Activated naive CD8-positive, alpha-beta T cell treated with anti-CD3 and anti-CD28 coated beads for 36 hours (primary cell): ENCODE results near the gene CNKSR3. TPM values are rescaled to one million over a fixed set of nuclear protein-coding genes. Genes with fewer than 3 reads are reported as not detected.

ENCODE experiments used
- DNase-seq: peaks from one replicate; pipeline ENCODE4 v3.0.0; 2021
- H3K27ac Mint-ChIP-seq: one replicate; pipeline ENCODE4 v1.8.0; 2022; ENCODE audit warnings: mild to moderate bottlenecking, moderate library complexity, mixed read lengths
- H3K27me3 Mint-ChIP-seq: one replicate; pipeline ENCODE4 v1.8.0; 2022; ENCODE audit warnings: mild to moderate bottlenecking, mixed read lengths
- H3K36me3 Mint-ChIP-seq: one replicate; pipeline ENCODE4 v1.8.0; 2021; ENCODE audit warnings: mild to moderate bottlenecking, mixed read lengths
- H3K4me1 Mint-ChIP-seq: one replicate; pipeline ENCODE4 v1.8.0; 2021; ENCODE audit warnings: mixed read lengths
- H3K4me3 Mint-ChIP-seq: one replicate; pipeline ENCODE4 v1.8.0; 2022; ENCODE audit warnings: mild to moderate bottlenecking, moderate library complexity, mixed read lengths
- H3K9me3 Mint-ChIP-seq: one replicate; pipeline ENCODE4 v1.8.0; 2022; ENCODE audit warnings: mixed read lengths
- total RNA-seq, 2 experiments: library from RNA; stranded (reverse); gene quantifications; one replicate each; pipeline ENCODE4 v1.2.3, GENCODE V29; 2021

CNKSR3 gene
- total RNA-seq, 2 experiments from 2014 or later, result 1.1 to 1.3 TPM

DNA sequence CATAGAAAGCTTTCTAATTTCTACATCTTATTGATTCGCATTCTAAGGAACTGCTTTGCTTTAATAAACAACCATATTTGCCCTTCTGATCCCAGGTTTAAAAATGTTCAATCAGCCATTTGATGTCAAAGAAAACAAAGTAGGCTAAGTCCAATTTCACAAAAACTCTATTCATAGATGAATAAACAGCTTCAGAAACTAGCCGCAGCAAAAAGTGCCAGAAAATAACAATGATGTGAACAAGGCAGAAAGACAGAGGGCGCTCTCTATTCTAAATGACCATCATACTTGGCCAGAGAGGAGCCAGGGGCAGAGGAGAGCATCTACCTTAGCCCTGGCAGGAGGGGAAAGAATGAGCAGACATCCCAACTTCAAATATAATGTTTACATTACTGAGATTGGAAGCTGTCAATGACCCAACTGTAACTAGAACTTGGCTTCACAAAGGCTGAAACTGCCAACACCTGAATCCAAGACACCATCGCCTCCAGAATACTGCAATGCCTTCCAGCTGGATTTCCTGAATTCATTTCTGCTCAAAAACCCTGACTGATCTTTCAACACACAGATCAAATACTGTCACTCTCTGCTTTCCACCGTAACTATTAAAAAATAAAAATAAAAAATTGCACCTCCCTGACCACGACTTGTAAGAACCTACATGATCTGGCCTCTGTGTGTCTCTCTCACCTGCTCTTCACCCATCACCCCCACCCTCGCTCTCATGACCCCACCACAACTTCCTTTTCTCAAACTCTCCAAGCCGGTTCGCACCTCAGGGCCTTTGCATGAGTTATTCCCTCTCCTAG, 9.5 kb downstream of the CNKSR3 start:
- Mint-ChIP-seq H3K36me3 (no peaks in the 10 kb centered on the region), H3K9me3 (no peaks in the 10 kb centered on the region), H3K27ac (no peak overlapping the region), H3K4me3 (no peak overlapping the region), H3K4me1 (peaks cover 6% of the 10 kb centered on the region), H3K27me3 (peaks cover 26% of the 10 kb centered on the region)
- DNase-seq, result no peak

DNA sequence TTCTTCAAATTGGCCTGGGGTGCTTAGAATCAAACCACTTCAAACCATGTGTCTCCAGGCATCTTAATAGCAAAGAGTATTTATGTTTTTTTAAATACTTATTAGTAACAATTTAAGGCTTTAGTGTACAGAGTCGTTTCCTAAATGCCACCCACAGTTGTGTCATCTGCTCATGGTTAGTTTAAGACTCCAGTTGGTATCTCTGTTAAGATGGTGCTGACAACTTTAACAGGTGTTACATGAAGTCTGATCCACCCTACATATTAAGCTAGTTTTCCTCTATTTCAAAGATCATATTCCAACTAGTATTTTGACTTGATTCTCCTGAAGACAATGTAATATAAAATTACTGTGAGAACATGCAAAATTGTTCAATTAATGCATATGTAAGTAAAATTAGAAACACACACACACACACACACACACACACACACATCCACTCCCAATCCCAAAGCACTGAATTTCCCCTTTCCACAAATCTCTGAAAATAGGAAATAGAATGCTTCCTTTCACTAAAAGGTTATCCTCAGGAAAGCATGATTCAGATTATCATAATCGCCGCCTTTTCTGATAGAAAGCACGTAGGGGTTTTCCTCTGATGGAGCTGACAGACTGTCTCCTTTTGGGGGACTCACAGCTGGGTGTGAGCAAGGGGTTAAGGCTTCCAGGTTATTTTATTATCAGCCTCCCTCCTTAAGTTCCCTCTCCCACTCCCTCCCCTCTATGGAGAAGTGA, 10.5 kb downstream of the CNKSR3 start:
- Mint-ChIP-seq H3K4me1 (peaks cover 6% of the 10 kb centered on the region), H3K27me3 (peaks cover 22% of the 10 kb centered on the region), H3K4me3 (no peak overlapping the region), H3K36me3 (no peaks in the 10 kb centered on the region), H3K9me3 (no peaks in the 10 kb centered on the region), H3K27ac (no peak overlapping the region)
- no peak for DNase-seq

DNA sequence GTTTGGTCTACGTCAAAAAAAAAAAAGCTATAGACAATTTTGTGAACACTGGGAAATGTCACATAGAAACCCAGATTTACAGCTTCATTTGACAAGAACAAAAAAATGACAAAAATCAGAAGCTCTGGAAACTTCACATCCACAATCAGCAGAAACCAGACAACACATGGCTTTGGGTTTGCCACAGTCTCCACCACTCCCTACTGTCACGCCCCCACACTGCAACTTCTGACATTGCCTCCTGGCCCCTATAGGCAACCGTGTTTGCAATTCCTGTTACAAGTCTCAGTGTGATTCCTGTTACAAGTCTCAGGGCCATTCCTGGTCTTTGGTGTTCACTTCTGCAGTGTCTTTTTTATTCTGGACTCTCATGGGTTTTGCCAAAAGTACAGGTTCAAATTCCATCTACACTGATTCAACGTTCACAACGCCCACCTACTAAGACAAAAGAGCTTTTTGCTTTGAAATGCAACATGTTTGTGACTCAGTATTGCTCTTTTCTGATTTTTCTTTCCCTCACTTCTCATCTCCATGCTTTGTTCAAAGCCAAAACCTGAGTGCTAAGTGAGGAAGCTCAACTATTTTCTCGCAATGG, 12.0 kb downstream of the CNKSR3 start:
- no peak overlapping the region for H3K4me3 Mint-ChIP-seq
- H3K27ac Mint-ChIP-seq, result no peak overlapping the region
- H3K4me1 Mint-ChIP-seq, result peaks cover 6% of the 10 kb centered on the region
- H3K9me3 Mint-ChIP-seq, result no peaks in the 10 kb centered on the region
- H3K36me3 Mint-ChIP-seq, result no peaks in the 10 kb centered on the region
- peaks cover 9% of the 10 kb centered on the region for H3K27me3 Mint-ChIP-seq
- no peak for DNase-seq

DNA sequence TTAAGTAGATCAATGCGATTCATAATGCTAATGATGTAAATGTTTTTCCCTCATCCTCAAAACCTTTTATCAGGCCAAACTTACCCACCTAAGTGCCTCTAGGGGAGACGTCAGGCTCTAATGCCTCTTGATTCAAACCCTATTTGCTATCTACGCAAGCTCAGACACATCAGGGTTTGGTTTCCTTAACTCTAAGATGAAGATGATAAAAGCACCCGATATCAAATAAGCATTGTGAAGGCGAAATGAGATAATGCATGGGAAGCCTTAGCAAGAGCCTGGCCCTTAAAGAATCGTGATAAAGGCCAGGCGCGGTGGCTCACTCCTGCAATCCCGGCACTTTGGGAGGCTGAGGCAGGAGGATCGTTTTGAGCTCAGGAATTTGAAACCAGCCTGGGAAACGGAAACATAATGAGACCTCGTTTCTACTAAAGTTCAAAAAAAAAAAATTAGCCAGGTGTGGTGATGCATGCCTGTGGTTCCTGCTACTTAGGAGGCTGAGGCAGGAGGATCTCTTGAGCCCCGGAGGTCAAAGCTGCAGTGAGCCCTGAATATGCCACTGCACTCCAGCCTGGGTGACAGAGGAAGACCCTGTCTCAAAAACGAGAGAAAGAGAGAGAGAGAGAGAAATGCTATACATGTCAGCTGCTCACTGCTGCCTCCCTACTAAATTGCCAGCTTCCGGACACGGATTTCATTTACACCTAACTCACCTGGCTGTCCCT, 13.5 kb downstream of the CNKSR3 start:
- Mint-ChIP-seq H3K27me3 (peaks cover 4% of the 10 kb centered on the region), H3K9me3 (no peaks in the 10 kb centered on the region), H3K27ac (no peak overlapping the region), H3K36me3 (no peaks in the 10 kb centered on the region), H3K4me3 (no peak overlapping the region), H3K4me1 (peaks cover 6% of the 10 kb centered on the region)
- no peak for DNase-seq

DNA sequence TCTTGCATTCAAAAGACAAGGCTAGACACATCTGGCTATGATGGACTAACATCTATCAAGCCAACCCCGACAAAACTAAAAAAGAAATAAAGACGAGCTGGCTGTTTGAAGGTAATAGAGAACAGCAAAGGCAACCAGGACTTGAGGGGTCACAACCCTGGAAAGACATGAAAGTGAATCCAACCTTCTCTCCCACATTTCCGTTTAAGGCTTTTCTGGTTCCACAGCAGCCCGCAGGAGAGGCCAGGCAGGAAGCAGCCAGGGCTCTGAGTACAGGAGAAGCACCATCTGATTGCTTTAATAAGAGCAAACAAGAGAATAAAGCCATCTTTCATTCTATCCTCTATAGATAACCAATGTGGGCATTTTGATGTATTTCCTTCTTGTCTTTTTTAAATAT, 14.3 kb downstream of the CNKSR3 start:
- Mint-ChIP-seq H3K4me3 (no peak overlapping the region), H3K4me1 (peaks cover 6% of the 10 kb centered on the region), H3K9me3 (no peaks in the 10 kb centered on the region), H3K27me3 (peaks cover 4% of the 10 kb centered on the region), H3K36me3 (no peaks in the 10 kb centered on the region), H3K27ac (no peak overlapping the region)
- DNase-seq, result no peak

DNA sequence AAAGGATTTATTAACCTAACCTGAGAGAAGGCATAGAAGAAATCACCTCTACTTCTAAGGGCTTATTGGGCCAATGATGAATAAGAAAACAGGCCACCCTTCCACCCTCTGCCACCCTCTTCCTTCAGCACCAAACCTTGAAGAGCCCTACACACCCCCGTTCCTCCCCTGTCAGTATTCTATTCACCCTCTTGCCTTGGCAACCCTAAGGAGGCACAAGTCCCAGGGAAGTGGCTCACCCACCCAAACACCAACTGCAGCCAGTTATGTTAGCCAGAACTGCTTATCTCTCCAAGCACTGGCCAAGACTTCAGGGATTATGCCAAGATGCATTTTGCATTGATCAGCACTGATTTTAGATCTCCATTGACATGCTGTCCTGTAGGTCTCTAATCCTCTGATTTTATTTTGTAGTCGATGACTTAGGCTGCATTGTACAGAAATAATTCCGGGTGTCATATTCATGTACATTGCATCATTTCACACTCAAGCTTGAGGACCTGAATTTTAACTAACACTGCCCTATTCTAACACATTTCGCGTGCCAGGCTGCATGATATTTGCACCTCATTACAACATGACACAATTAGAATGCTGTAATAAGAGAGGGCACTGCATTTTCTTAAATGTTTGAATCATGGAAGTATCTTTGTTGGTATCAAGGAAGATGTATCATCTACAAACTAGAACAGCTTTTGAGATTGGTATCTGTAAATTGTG, 15.7 kb downstream of the CNKSR3 start:
- Mint-ChIP-seq H3K27me3 (no peaks in the 10 kb centered on the region), H3K4me1 (peaks cover 3% of the 10 kb centered on the region), H3K36me3 (no peaks in the 10 kb centered on the region), H3K9me3 (no peaks in the 10 kb centered on the region), H3K4me3 (no peak overlapping the region), H3K27ac (no peak overlapping the region)
- no peak for DNase-seq

DNA sequence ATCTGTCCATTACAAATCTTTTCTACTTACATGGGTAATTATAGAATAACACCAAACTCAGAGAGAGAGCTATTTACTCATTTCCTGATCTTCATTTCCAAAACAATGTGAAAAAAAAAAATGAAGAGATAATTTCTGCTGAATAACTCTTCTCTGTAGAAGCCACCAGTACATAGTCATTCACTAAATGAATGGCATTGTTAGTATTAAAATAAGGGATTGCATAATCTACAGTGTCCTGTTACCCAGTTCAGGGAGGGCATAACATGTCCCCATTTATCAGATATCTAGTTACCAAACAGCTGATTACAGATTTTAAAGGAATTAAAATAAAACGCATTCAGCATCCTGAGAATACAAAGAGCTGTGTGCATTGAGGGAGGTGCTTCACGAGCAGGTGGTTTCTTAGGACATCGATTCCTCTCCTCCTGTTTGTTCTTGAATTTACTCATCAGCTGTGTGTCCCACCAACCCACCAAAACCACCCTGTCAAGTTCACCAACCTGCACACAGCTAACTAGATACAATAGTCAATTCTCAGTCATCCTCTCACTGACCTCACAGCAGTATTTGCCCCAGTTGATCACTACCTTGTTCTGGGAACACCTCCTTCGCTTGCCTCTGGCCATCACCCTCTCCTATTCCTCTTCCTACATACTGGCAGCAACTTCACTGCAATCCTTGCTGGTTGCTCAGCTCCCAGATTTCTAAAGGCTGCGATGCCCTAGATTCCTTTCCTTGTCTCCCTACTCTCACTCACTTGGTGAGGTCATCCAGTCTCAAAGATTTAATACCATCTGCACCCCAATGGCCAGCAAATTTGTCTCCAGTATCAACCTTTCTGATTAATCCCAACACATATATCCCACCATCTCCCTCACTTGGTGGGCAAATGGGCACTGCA, 18.7 kb downstream of the CNKSR3 start:
- H3K4me3 Mint-ChIP-seq, result no peak overlapping the region
- H3K4me1 Mint-ChIP-seq, result no peaks in the 10 kb centered on the region
- no peak overlapping the region for H3K27ac Mint-ChIP-seq
- H3K9me3 Mint-ChIP-seq, result no peaks in the 10 kb centered on the region
- no peaks in the 10 kb centered on the region for H3K36me3 Mint-ChIP-seq
- peaks cover 4% of the 10 kb centered on the region for H3K27me3 Mint-ChIP-seq
- no peak for DNase-seq

DNA sequence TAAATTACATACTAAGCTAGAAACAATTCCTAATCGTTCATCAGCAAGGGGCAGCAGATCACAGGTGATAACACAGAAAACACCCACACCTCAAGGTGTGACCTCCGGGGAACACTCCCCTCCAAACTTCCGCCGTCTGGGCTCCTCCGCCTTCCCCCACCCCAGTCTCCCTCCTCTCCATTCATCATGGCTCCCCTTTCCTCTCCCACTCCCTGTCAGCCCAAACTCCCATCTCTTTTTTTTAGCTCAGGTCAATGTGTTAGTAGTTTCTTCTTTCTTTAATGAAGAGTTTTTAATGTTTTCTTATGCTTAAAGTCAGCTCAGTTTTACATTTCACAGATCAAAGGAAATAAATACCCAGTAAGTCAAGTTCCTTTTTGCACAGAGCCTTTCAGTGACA, 20.7 kb downstream of the CNKSR3 start:
- Mint-ChIP-seq H3K4me1 (no peaks in the 10 kb centered on the region), H3K27ac (no peak overlapping the region), H3K27me3 (peaks cover 4% of the 10 kb centered on the region), H3K36me3 (no peaks in the 10 kb centered on the region), H3K4me3 (no peak overlapping the region), H3K9me3 (no peaks in the 10 kb centered on the region)
- DNase-seq, result no peak

DNA sequence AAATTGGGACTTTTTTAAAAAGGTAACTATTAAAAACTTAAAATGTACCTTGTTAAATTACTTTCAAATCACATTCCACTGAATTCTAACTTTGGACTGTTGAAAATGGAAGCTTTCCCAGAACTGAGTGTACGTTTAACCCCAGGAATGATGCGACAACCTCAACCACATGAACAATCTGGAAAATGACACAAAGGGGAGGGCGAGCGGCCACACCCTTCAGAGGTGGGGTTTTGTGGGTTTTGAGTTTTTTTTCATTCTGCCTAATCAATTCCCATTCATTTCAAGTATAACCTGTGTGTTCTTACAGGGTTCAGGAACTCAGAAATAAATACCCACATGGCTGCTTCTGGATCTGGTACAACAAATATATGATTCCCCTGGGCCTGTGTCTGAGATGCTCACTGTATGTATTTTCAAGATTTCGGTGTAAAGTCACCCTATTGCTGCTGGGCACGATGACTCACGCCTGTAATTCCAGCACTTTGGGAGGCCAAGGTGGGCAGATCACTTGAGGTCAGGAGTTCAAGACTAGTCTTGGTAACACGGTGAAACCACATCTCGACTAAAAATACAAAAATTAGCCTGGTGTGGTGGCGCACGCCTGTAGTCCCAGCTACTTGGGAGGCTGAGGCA, 21.6 kb downstream of the CNKSR3 start:
- no peak for DNase-seq
- Mint-ChIP-seq H3K27me3 (peaks cover 4% of the 10 kb centered on the region), H3K27ac (no peak overlapping the region), H3K9me3 (no peaks in the 10 kb centered on the region), H3K4me3 (no peak overlapping the region), H3K4me1 (no peaks in the 10 kb centered on the region), H3K36me3 (no peaks in the 10 kb centered on the region)

DNA sequence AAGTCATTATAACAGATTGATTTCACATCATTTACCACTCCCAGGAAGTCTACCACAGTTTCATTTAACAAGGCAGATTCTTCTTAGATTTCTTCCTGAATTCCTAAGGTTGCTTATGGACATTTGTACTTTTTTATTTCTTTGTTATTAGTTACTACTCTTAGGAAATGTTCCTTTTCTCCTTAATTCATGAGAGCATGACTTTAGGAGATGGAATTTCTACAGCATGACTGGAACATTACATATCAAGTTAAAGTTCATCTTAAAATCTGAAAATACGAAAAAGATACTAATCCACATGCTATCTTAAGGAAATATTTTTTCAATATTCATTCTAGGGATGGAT, 22.3 kb downstream of the CNKSR3 start:
- H3K9me3 Mint-ChIP-seq, result no peaks in the 10 kb centered on the region
- H3K4me3 Mint-ChIP-seq, result no peak overlapping the region
- no peak for DNase-seq
- no peak overlapping the region for H3K27ac Mint-ChIP-seq
- peaks cover 4% of the 10 kb centered on the region for H3K27me3 Mint-ChIP-seq
- no peaks in the 10 kb centered on the region for H3K36me3 Mint-ChIP-seq
- no peaks in the 10 kb centered on the region for H3K4me1 Mint-ChIP-seq

DNA sequence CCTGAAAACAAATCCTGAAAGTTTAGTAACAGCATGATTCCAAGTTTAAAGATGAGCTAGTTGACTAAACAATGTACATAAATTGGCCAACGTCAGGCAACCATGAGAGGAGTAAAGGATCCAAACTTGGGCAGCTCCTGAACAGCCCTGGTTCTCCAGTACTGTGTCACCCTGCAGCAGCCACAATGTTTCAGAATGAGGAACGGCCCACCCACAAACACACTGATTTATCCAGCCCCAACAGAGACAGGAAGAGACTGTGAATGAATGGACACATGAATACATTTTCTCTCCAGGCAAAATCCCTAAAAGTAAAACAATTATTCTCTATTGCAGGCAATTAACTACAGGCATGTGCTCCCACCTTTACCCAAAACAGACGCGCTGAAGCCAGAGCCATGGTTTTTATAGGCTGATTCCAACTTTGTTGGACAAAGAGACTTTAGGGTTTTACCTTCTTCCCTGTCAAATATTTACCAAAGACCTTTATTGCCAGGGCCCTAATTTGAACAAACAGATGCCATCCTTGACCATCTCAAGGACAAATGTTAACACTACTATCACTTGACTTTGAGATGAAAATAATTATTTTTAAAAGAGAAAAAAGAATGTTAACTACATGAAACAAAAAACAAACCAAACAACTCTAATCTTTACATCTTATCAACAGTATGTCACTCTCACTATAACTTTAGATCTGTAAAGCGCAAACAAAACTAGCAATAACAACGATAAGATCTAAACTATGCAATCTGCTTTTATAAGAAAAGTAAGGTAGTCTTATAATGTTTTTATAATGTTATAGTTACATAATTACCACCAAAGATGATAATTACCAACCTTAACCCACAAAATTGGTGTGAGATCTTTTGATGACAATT, 22.9 kb downstream of the CNKSR3 start:
- Mint-ChIP-seq H3K27ac (no peak overlapping the region), H3K4me1 (no peaks in the 10 kb centered on the region), H3K9me3 (no peaks in the 10 kb centered on the region), H3K27me3 (peaks cover 4% of the 10 kb centered on the region), H3K36me3 (no peaks in the 10 kb centered on the region), H3K4me3 (no peak overlapping the region)
- DNase-seq, result no peak

DNA sequence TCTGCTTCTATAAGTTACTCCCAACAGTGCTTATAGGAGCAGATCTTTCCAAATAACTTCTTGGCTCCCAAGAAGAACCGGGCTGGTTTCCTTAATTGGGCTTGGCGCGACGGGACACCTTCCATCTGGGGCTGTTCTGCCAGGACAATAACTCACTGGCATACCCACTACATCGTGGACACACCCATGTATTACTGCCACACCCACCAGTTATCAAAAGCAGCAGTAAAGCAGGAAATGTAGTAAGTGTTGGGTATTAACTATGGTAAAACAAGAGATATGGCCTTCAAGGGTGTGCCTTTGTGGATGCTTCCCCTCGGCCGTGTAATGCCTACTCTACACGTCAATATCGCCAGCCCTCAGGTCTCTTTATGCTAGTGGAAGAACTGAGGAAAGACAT, 24.7 kb downstream of the CNKSR3 start:
- Mint-ChIP-seq H3K4me3 (no peak overlapping the region), H3K27me3 (peaks cover 8% of the 10 kb centered on the region), H3K4me1 (no peaks in the 10 kb centered on the region), H3K27ac (no peak overlapping the region), H3K9me3 (no peaks in the 10 kb centered on the region), H3K36me3 (no peaks in the 10 kb centered on the region)
- DNase-seq, result no peak

DNA sequence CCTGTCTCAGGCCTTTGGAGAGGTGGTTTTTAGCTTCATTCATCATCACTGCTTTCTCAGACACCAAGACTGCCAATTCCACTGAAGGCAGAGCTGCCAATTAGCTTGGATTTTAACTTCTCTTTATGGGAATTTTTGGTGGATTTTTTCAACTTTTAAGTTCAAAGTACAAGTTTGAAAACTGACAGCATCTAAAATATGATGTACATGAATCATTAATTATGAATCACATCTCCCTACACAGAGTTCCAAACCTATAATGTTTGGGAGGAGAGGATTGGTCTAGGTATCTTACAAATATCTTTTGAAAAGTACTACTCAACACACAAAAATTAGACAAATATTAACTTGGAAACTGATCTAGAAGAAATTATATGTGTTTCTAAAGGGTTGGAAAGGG, 25.5 kb downstream of the CNKSR3 start:
- Mint-ChIP-seq H3K27ac (no peak overlapping the region), H3K9me3 (no peaks in the 10 kb centered on the region), H3K4me1 (no peaks in the 10 kb centered on the region), H3K36me3 (no peaks in the 10 kb centered on the region), H3K27me3 (peaks cover 8% of the 10 kb centered on the region), H3K4me3 (no peak overlapping the region)
- no peak for DNase-seq
